ENCODE results near the gene CTRB2.
"Not testable (repeated sequence)": the region's sequence is repeated elsewhere in the genome, so short reads cannot be mapped to it uniquely, and the experiment has no call there.

The CTRB2 gene

GRCh38 chr16:75206749-75207451, at the start of gene CTRB2:
TSS of gene CTRB2 (minus strand) at chr16:75207161. CDS start at chr16:75207141, 20 bp downstream.
- DNase-seq = no peak

- DNase-seq = no peak
These were observed 49.2 kb upstream of the CTRB2 start for GRCh38 chr16:75256059-75256571.

GRCh38 chr16:75254359-75254837, 47.4 kb upstream of the CTRB2 start:
- no peak for DNase-seq

GRCh38 chr16:75252946-75253911, 46.3 kb upstream of the CTRB2 start:
- no peak for DNase-seq

- no peak for DNase-seq
These were observed 45.3 kb upstream of the CTRB2 start for GRCh38 chr16:75252049-75252864.

GRCh38 chr16:75251280-75252048, 44.5 kb upstream of the CTRB2 start, which contains the start of gene BCAR1:
TSS of gene BCAR1 (minus strand) at chr16:75251624. CDS start at chr16:75251482, 142 bp downstream.
- no peak for DNase-seq

- no peak for DNase-seq
These were observed 43.9 kb upstream of the CTRB2 start for GRCh38 chr16:75250809-75251279.

GRCh38 chr16:75250089-75250808, 43.3 kb upstream of the CTRB2 start:
- DNase-seq = no peak

- DNase-seq = no peak
These were observed 42.5 kb upstream of the CTRB2 start for GRCh38 chr16:75249441-75249840.

- DNase-seq = no peak
These were observed 41.8 kb upstream of the CTRB2 start for GRCh38 chr16:75248536-75249380.

GRCh38 chr16:75248142-75248535, 41.2 kb upstream of the CTRB2 start:
- DNase-seq = no peak

GRCh38 chr16:75247249-75247648, 40.3 kb upstream of the CTRB2 start:
- no peak for DNase-seq

GRCh38 chr16:75246504-75247205, 39.7 kb upstream of the CTRB2 start:
- no peak for DNase-seq

GRCh38 chr16:75244844-75245758, 38.1 kb upstream of the CTRB2 start:
- no peak for DNase-seq

- DNase-seq = no peak
These were observed 37.4 kb upstream of the CTRB2 start for GRCh38 chr16:75244225-75244809.

GRCh38 chr16:75243667-75244224, 36.8 kb upstream of the CTRB2 start:
- DNase-seq = no peak

- not testable (repeated sequence) for DNase-seq
These were observed 35.6 kb upstream of the CTRB2 start for GRCh38 chr16:75242436-75243078.

All from activated CD8-positive, alpha-beta memory T cell treated with anti-CD3 and anti-CD28 coated beads, Interleukin-2, amount 50 U/mL, for 4 hours (primary cell).